ENCODE data around the gene LPXN.

Gene LPXN

GRCh38 chr11:58487170-58487569, 88.5 kb downstream of the LPXN start:
- DNase-seq (ENCODE audit: extremely low read depth, insufficient read length): no peak
- no peaks in the 10 kb centered on the region for H3K36me3 ChIP-seq (ENCODE audit: control insufficient read depth, insufficient read depth, low read length)
- no peak for TF ChIP-seq CTCF (IDR thresholded peaks at IDR 0.05; ENCODE audit: insufficient read depth, low read length, poor library complexity, severe bottlenecking)
- no peaks in the 10 kb centered on the region for H3K27me3 ChIP-seq (replicated peaks; ENCODE audit: control insufficient read depth, insufficient read depth, low read length)
- no peak overlapping the region for H3K4me3 ChIP-seq (replicated peaks; ENCODE audit: low read depth, low read length)

GRCh38 chr11:58485961-58486360, 89.7 kb downstream of the LPXN start:
- no peaks in the 10 kb centered on the region for H3K36me3 ChIP-seq (ENCODE audit: control insufficient read depth, insufficient read depth, low read length)
- no peak for DNase-seq (ENCODE audit: extremely low read depth, insufficient read length)
- no peak overlapping the region for H3K4me3 ChIP-seq (replicated peaks; ENCODE audit: low read depth, low read length)

More at GRCh38 chr11:58485961-58486360, 89.7 kb downstream of the LPXN start:
- TF ChIP-seq CTCF (IDR thresholded peaks at IDR 0.05; ENCODE audit: insufficient read depth, low read length, poor library complexity, severe bottlenecking): no peak
- H3K27me3 ChIP-seq (replicated peaks; ENCODE audit: control insufficient read depth, insufficient read depth, low read length): no peaks in the 10 kb centered on the region
